HG02938 (cell line): ENCODE measurements around the gene NDUFS3.
"Not testable (repeated sequence)": the region's sequence is repeated elsewhere in the genome, so short reads cannot be mapped to it uniquely, and the experiment has no call there.

Experiments used
- ATAC-seq: cut with Tn5 transposase; IDR thresholded peaks from one replicate; pipeline ENCODE4 v1.9.1; 2021; ENCODE audit warnings: mild to moderate bottlenecking, moderate library complexity; ENCODE audit not compliant: unreplicated experiment

NDUFS3 gene

GRCh38 chr11:47578524-47579494 is at the start of gene NDUFS3, which contains the start of gene KBTBD4:
NDUFS3 (plus strand) TSS chr11:47579074; CDS start chr11:47579092, 18 bp downstream.
KBTBD4 (minus strand) TSS chr11:47578970; CDS start chr11:47578951, 19 bp downstream.
- peak; percentile 91 for ATAC-seq

- ATAC-seq, result no peak
These were observed 48.9 kb upstream of the NDUFS3 start for GRCh38 chr11:47529951-47530350.

DNA sequence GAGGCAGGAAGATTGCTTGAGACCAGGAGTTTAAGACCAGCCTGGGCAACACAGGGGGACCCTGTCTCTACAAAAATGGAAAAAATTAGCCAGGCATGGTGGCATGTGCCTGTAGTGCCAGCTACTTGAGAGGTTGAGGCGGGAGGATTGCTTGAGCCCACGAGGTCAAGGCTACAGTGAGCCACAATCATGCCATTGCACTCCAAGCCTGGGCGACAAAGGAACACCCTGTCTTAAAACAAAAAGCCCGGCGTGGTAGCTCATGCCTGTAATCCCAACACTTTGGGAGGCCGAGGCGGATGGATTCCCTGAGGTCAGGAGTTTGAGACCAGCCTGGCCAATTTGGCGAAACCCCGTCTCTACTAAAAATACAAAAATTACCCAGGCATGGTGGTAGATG is 48.2 kb upstream of the NDUFS3 start:
- not testable (repeated sequence) for ATAC-seq

GRCh38 chr11:47531666-47532065 is 47.2 kb upstream of the NDUFS3 start:
- ATAC-seq, result no peak

GRCh38 chr11:47532597-47533213 is 46.2 kb upstream of the NDUFS3 start:
- ATAC-seq, result no peak

- no peak for ATAC-seq
These were observed 45.2 kb upstream of the NDUFS3 start for GRCh38 chr11:47533690-47534151.

GRCh38 chr11:47534704-47535251 is 44.1 kb upstream of the NDUFS3 start:
- no peak for ATAC-seq

DNA sequence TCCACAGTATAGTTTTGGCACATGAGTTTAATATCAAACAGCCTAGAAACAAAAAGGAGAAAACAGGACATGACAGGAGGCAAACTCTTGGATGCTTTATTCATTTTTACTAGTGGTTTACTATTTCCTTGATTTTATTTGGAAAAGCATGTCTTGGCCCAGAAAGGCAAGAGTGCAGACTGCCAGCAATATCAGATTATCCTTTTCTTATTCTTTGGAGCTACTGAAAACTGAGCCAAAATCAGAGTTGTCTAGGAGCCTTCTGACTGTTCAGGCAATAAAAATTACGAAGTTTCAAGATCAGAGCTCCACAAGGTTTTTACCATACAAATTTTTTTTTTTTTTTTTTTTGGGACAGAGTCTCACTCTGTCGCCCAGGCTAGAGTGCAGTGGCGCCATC is 42.0 kb upstream of the NDUFS3 start:
- no peak for ATAC-seq

GRCh38 chr11:47538741-47539565 is 39.9 kb upstream of the NDUFS3 start:
- no peak for ATAC-seq

DNA sequence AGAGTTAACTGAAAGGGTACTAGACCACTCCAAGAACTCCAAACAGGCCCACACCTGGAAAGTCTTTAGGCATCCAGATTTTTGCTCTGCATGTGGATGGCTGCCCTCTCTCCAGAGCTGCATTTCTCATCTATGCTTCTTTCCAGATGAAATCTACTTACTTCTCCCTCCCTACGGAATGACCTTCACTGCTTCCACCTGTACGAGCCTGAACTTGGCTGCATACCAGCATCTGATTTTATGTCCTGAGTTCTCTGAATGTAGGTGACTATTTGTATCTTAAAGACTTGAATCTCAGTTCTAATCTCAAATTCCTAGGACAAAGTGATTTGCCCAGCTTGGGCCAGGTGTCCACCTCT is 39.2 kb upstream of the NDUFS3 start:
- ATAC-seq, result no peak

DNA sequence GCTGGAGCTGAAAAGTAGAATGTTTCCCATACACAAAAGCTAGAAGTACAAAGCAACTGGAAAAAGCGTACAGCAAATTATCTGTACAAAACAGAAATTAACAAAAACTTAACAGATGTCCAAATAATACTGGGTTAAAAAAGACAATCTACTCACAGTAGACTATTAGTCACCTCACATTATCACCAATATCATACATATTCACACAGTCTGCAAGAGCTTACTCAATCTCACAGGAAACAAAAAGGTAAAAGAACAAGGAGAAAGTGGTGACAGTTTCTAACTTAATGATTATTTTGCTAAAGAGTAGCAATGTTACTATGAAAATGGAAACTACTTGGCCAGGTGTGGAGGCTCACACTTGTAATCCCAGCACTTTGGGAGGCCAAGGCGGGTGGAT is 37.8 kb upstream of the NDUFS3 start:
- ATAC-seq, result no peak

DNA sequence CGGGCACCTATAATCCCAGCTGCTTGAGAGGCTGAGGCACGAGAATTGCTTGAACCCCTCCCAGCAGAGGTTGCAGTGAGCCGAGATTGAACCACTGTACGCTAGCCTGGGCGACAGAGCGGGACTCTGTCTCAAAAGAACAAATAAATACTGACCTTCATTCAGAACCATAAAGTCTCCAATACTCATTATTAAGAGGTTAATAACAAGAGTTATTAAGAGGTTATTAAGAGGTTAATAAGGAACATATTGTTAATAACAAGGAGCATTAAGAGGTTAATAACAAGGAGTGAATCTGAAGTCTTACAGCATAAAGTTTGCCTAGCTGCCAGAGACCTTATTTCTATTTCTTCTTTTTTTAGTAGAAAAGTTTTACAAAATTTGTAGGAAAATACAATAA is 33.6 kb upstream of the NDUFS3 start:
- ATAC-seq, result no peak

- ATAC-seq, result not testable (repeated sequence)
These were observed 32.6 kb upstream of the NDUFS3 start for GRCh38 chr11:47546274-47546673.

- no peak for ATAC-seq
These were observed 28.4 kb upstream of the NDUFS3 start for GRCh38 chr11:47550288-47551047.

DNA sequence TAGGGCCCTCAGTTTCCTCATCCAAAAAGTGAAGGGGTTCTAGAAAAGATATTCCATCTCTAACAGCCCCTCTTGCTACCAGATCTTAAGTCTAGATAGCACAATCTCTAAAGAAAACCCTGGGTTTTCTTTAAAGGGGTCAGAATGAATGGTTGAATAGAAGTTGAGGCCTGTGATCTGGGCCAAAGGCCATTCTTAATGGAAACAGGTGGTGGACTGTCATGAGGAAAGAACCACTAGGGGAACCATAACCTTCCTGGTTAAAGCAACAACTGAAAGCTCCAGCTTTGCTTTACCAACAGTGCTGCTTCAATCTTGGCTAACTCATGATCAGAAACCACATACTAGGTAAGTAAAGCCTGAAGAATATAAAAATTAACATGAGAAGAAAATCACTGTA is 27.8 kb upstream of the NDUFS3 start:
- ATAC-seq, result no peak

DNA sequence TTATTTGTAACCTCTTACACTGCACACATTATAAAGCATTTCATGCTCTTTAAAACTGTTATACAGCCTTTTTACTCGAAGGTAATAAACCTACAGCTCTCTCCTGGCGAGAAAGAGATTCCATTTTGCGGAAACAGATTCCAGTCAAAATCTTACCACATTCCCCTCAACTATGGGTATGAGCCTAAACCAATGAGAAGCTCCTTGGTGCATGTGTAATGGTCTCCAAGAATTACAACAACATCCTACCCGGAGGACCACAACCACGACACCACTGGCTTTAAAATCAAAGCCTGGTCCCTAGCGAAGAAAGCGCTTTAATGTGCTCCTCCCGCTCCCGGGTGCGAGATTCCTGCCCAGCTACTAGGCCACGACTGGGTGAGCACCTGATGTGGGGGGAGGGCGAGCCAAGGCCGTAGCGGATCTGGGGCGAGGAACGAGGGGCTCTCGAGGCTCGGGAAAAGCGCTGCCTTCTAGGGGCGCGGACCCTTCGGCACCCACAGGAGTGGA is 26.8 kb upstream of the NDUFS3 start:
- ATAC-seq, result no peak

DNA sequence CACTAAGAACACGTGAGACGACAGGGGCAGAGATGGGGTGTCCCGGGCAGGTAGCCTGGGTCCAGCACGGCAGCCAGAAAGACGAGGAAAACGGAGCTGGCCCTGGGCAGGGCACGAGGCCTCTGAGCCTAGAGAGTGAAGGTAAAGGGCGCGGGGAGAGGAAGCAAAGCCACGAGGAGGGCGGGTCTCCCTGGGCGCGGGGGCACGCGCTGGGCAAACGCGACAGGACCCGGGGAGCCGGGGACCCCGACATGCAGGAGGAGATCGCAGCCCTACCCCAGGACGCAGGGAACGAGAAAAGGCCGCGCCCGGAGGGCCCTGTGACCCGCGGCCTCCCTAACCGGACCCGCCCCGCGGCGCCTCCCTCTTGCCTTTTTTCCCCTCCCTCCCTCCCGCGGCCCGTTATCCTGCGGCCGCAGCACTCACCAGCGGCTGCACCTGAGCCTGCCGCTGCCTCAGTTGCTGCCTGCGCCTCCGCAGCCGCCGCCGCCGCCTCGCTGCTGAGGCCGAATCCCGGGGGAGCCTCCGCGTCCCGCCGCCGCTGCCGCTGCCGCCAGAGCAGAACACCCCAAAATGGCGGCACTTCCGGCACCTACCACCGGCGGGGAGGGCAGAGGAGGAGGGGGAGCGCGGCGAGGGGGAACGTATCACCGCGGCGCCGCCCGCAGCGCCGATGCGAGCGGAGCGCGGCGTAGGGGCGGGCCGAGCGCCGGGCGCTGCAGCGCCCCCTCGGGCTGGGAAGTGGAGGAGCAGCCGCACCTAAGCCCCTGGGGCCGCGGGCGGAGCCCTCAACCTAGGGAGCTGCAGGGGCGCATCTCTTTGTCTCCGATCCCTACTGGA is 26.1 kb upstream of the NDUFS3 start, which contains the start of gene CELF1:
TSS of gene CELF1 (minus strand) at position 567 of the 840 bp plus-strand sequence. CDS start 53,609 bp downstream, outside the sequence.
- peak; percentile 89 for ATAC-seq

GRCh38 chr11:47553406-47553743 is 25.5 kb upstream of the NDUFS3 start:
- peak; percentile 36 for ATAC-seq

DNA sequence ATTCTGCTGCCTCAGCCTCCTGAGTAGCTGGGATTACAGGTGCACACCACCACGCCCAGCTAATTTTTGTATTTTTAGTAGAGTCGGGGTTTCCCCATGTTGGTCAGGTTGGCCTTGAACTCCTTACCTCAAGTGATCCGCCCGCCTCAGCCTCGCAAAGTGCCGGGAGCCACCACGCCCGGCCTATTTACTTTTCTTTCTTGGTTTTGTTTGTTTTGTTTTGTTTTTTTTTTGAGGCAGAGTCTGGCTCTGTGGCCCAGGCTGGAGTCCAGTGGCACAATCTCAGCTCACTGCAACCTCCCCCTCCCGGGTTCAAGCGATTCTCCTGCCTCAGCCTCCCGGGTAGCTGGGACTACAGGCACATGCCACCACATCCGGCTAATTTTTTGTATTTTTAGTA is 21.9 kb upstream of the NDUFS3 start:
- ATAC-seq, result not testable (repeated sequence)
